HepG2 (cell line): ENCODE results near the gene EPB41L1. TPM values are rescaled to one million over a fixed set of nuclear protein-coding genes. Genes with fewer than 3 reads are reported as not detected.

Experiments
- CBX2 ChIP-seq, 2 experiments: fragments of 200-600 bp in 1 of 2; sonication (generic); formaldehyde crosslinking in 1 of 2; IDR thresholded peaks; 2 replicates each; pipeline versions ENCODE4 v1.7.0 to v1.8.1; 2018 to 2022; ENCODE audit warnings: low read depth in 2 of 2, low read length in 1 of 2, mild to moderate bottlenecking in 1 of 2, missing genetic modification reagents in 1 of 2
- CENPT ChIP-seq: sonication (generic); formaldehyde crosslinking; IDR thresholded peaks from 2 replicates; pipeline ENCODE4 v1.8.0; 2022; ENCODE audit warnings: low read depth, mild to moderate bottlenecking, moderate library complexity, missing genetic modification reagents
- DMAP1 ChIP-seq: IDR thresholded peaks from 2 replicates; pipeline ENCODE4 v1.6.1; 2016
- EED ChIP-seq: sonication (generic); formaldehyde crosslinking; IDR thresholded peaks from 2 replicates; pipeline ENCODE4 v1.5.0; 2020; ENCODE audit warnings: mild to moderate bottlenecking, missing genetic modification reagents
- GFI1 ChIP-seq: sonication (generic); formaldehyde crosslinking; IDR thresholded peaks from 2 replicates; pipeline ENCODE4 v1.5.0; 2020; ENCODE audit warnings: missing genetic modification reagents, mild to moderate bottlenecking, borderline replicate concordance
- HMGA1 ChIP-seq: sonication (generic); formaldehyde crosslinking; conservative IDR thresholded peaks from 2 replicates; pipeline ENCODE4 v1.4.0; 2020; ENCODE audit warnings: missing genetic modification reagents
- HNRNPH1 ChIP-seq: fragments of 200-400 bp; formaldehyde crosslinking; optimal IDR thresholded peaks from 2 replicates; pipeline ENCODE3; 2017; ENCODE audit warnings: mild to moderate bottlenecking, low read depth, low read length
- JUNB ChIP-seq: sonication (generic); formaldehyde crosslinking; IDR thresholded peaks from 2 replicates; pipeline ENCODE4 v1.8.0; 2022; ENCODE audit warnings: missing genetic modification reagents, mild to moderate bottlenecking, borderline replicate concordance
- KMT2B ChIP-seq: IDR thresholded peaks from 2 replicates; pipeline ENCODE4 v1.6.1; 2016; ENCODE audit warnings: missing genetic modification reagents, missing compliant biosample characterization
- NFKBIZ ChIP-seq: IDR thresholded peaks from 2 replicates; pipeline ENCODE4 v1.6.1; 2018; ENCODE audit warnings: missing genetic modification reagents, missing compliant biosample characterization
- PTBP1 ChIP-seq: fragments of 200-400 bp; formaldehyde crosslinking; IDR thresholded peaks from 2 replicates; pipeline ENCODE4 v1.6.1; 2018; ENCODE audit warnings: low read length, low read depth; ENCODE audit not compliant: poor library complexity, severe bottlenecking
- ZNF264 ChIP-seq: sonication (generic); formaldehyde crosslinking; IDR thresholded peaks from 2 replicates; pipeline ENCODE4 v1.4.0; 2020; ENCODE audit warnings: missing genetic modification reagents
- ZNF562 ChIP-seq: sonication (generic); formaldehyde crosslinking; IDR thresholded peaks from 2 replicates; pipeline ENCODE4 v1.8.0; 2022; ENCODE audit warnings: missing genetic modification reagents, borderline replicate concordance
- ZNF670 ChIP-seq: sonication (generic); formaldehyde crosslinking; IDR thresholded peaks from 2 replicates; pipeline ENCODE4 v1.8.0; 2022; ENCODE audit warnings: mild to moderate bottlenecking, missing genetic modification reagents, borderline replicate concordance
- ZNF749 ChIP-seq: sonication (generic); formaldehyde crosslinking; IDR thresholded peaks from 2 replicates; pipeline ENCODE4 v1.8.0; 2022; ENCODE audit warnings: mild to moderate bottlenecking, missing genetic modification reagents, moderate library complexity, borderline replicate concordance
- ZSCAN9 ChIP-seq: IDR thresholded peaks from 2 replicates; pipeline ENCODE4 v1.6.1; 2016; ENCODE audit warnings: borderline replicate concordance
- polyA plus RNA-seq, 8 experiments: library from polyadenylated mRNA; depleted of rRNA in 3 of 8; stranded (reverse) in 7 of 8; unstranded in 1 of 8; fragments of >200 nt; fragmentation: Illumina TruSeq in 4 of 8; extraction: Trizol in 4 of 8; gene quantifications; 2 replicates each; pipeline versions ENCODE4 v1.2.1 to v1.2.3, GENCODE V29; 2011 to 2016; ENCODE audit warnings: low read depth in 4 of 8, missing spikeins in 1 of 8, mixed read lengths in 1 of 8; ENCODE audit not compliant: insufficient read depth in 1 of 8
- total RNA-seq, 5 experiments: library from RNA; depleted of rRNA; stranded (reverse); fragments of >200 nt; fragmentation: Illumina TruSeq; extraction: Trizol; gene quantifications; 2 replicates each; pipeline ENCODE4 v1.2.3, GENCODE V29; 2016; ENCODE audit warnings: low read depth in 1 of 5
- TF ChIP-seq, protein P1 (sequence below): sonication (generic); formaldehyde crosslinking; IDR thresholded peaks from 2 replicates; pipeline ENCODE4 v1.8.1; 2023; ENCODE audit warnings: missing genetic modification reagents, mild to moderate bottlenecking, borderline replicate concordance
- TF ChIP-seq, protein P2 (sequence below): sonication (generic); formaldehyde crosslinking; IDR thresholded peaks from 2 replicates; pipeline ENCODE4 v1.5.0; 2020; ENCODE audit warnings: missing genetic modification reagents
- TF ChIP-seq, protein P3 (sequence below): sonication (generic); formaldehyde crosslinking; IDR thresholded peaks from 2 replicates; pipeline ENCODE4 v1.5.0; 2020; ENCODE audit warnings: mild to moderate bottlenecking, low read depth, missing genetic modification reagents, borderline replicate concordance
- TF ChIP-seq, protein P4 (sequence below): sonication (generic); formaldehyde crosslinking; IDR thresholded peaks from 2 replicates; pipeline ENCODE4 v1.4.0; 2020; ENCODE audit warnings: low read depth, mild to moderate bottlenecking, missing genetic modification reagents
- TF ChIP-seq, protein P5 (sequence below): sonication (generic); formaldehyde crosslinking; IDR thresholded peaks from 2 replicates; pipeline ENCODE4 v1.8.0; 2022; ENCODE audit warnings: low read depth, missing genetic modification reagents

The EPB41L1 gene
- total and polyA plus RNA-seq, 2 of the 13 experiments (the other 11 are each of a cell fraction or from before 2014, with no cell fraction given): 16.7 to 39.0 TPM

DNA sequence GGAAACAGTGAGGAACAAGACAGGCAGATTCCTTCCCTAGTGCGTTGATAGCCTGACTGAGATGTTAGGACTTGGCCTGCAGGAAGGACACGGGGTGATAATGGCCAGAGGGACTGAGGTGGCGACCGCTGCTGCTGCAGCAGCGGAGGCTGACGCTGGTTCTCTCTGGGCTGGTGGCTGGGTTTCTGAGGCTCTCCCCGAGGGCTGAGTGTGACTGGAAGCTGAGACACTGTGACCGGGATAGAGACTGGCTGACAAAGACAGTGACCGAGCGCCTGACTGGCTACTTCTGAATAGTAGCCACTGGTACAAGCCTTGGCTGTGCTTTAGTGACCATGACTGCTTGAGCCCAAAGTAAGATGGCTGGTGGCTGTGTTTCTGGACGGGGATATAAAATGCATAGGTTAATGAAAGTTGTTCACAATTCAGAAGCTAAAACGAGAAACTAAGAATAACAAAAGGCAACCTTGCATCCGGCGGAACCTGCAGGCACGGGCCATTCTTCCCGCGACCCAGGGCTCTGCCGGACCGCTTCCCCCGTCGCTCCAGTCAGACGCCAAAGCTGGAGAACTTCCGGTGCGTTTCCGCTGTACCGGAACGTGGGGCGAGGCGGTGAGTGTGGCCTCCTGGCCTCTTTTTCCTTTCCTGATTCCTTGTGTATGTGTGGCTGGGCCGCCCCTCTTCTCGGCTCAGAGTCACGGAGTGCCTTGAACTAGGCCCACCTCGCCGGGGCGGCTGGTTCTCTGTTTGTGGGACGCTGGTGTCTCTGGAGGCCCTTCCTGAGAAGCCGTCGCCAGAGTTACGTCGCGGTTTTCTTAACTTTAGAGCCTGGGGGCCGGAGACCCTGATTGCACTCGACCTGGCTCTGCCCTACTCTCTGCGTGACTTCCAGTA, 81.6 kb downstream of the EPB41L1 start, which contains the start of gene AAR2 (continued):
- TF ChIP-seq CBX2 (IDR thresholded peaks at IDR 0.05; ENCODE audit: low read depth, low read length) (no peak; the same call in 1 of the 2 replicates), CBX2 (CRISPR knock-in tag; IDR thresholded peaks at IDR 0.05; ENCODE audit: low read depth) (no peak; the same call in 1 of the 2 replicates), EED (CRISPR knock-in tag) (peak; percentile 97; the same call in 1 of the 2 replicates), DMAP1 (CRISPR knock-in tag) (peak; percentile 99), PTBP1 (peak; percentile 91), ZNF264 (CRISPR knock-in tag) (peak; percentile 85), ZNF749 (CRISPR knock-in tag) (0 out of 2 replicates have a peak, but pooled peaks have one; percentile 73), HMGA1 (CRISPR knock-in tag) (0 out of 2 replicates have a peak, but pooled peaks have one; percentile 26), ZNF562 (CRISPR knock-in tag) (no peak), ZNF670 (CRISPR knock-in tag) (0 out of 2 replicates have a peak, but pooled peaks have one; percentile 89), NFKBIZ (CRISPR knock-in tag) (peak; percentile 66; the same call in 1 of the 2 replicates), ZSCAN9 (CRISPR knock-in tag) (peak; percentile 96), CENPT (CRISPR knock-in tag) (no peak), GFI1 (CRISPR knock-in tag) (peak; percentile 85), KMT2B (CRISPR knock-in tag) (peak; percentile 99), JUNB (CRISPR knock-in tag) (no peak), HNRNPH1 (no peak)
- TF ChIP-seq, protein P1, sequence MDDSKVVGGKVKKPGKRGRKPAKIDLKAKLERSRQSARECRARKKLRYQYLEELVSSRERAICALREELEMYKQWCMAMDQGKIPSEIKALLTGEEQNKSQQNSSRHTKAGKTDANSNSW (CRISPR knock-in tag): peak; percentile 66; the same call in 1 of the 2 replicates
- TF ChIP-seq, protein P2, sequence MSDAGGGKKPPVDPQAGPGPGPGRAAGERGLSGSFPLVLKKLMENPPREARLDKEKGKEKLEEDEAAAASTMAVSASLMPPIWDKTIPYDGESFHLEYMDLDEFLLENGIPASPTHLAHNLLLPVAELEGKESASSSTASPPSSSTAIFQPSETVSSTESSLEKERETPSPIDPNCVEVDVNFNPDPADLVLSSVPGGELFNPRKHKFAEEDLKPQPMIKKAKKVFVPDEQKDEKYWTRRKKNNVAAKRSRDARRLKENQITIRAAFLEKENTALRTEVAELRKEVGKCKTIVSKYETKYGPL: no peak; the same call in 1 of the 2 replicates
- TF ChIP-seq, protein P3, sequence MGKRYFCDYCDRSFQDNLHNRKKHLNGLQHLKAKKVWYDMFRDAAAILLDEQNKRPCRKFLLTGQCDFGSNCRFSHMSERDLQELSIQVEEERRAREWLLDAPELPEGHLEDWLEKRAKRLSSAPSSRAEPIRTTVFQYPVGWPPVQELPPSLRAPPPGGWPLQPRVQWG: no peak
- TF ChIP-seq, protein P4, sequence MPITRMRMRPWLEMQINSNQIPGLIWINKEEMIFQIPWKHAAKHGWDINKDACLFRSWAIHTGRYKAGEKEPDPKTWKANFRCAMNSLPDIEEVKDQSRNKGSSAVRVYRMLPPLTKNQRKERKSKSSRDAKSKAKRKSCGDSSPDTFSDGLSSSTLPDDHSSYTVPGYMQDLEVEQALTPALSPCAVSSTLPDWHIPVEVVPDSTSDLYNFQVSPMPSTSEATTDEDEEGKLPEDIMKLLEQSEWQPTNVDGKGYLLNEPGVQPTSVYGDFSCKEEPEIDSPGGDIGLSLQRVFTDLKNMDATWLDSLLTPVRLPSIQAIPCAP: peak; percentile 92
- TF ChIP-seq, protein P5, sequence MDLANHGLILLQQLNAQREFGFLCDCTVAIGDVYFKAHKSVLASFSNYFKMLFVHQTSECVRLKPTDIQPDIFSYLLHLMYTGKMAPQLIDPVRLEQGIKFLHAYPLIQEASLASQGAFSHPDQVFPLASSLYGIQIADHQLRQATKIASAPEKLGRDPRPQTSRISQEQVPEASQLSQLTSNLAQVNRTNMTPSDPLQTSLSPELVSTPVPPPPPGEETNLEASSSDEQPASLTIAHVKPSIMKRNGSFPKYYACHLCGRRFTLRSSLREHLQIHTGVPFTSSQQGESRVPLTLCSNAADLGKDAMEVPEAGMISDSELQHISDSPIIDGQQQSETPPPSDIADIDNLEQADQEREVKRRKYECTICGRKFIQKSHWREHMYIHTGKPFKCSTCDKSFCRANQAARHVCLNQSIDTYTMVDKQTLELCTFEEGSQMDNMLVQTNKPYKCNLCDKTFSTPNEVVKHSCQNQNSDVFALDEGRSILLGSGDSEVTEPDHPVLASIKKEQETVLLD (CRISPR knock-in tag): peak; percentile 93
